ENCODE data around the gene SPTBN4. TPM values are rescaled to one million over a fixed set of nuclear protein-coding genes. Genes with fewer than 3 reads are reported as not detected.

The SPTBN4 gene
- polyA plus RNA-seq, 1 of the 3 experiments (the other 2 are of a cell fraction), result 3.1 TPM

DNA sequence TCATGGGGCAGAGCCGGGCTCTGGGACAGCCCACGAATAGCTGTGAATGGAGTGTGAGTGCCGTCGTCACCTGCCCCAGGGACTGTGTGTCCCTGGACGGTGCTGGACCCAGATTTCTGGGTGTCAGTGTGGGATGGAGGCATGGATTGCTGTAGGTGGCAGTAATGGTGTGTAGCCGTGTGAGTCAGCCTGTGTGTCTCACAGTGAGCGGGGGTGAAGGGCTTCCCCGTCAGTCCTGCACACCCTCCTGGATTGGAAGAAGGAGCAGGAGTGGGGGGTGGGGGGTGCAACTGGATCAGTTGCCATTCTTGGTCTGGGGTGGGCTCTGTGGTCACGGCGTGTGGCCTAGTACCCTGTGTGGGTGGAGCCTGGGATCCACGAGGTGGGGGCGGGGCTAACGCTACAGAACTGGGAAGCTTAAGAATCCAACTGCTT, 127.9 kb downstream of the SPTBN4 start:
- no peak overlapping the region for H3K27ac ChIP-seq (ENCODE audit: low read depth in 2 of 2, low read length in 1 of 2)
- H3K9me3 ChIP-seq, result no peaks in the 10 kb centered on the region
- DNase-seq, result no peak
- H2AFZ ChIP-seq (ENCODE audit: low read depth), result no peak overlapping the region
- ChIA-PET CTCF (interaction anchor here (0.7 to 1.7 kb wide), 8 partner anchors 11 to 138 kb away, joined by 3 to 5 read pairs (median 3); partner anchors contain the start of gene BLVRB), POLR2A (interaction anchor here (1.0 to 1.2 kb wide), 3 partner anchors 10 to 25 kb away, joined by 3 to 6 read pairs (median 3); no protein-coding TSS in a partner anchor)
- WGBS (ENCODE audit: low lambda C conversion rate), result 56% methylated on average over 13 of the region's 13 CpGs
- H3K9me2 ChIP-seq, result no peaks in the 10 kb centered on the region
- H4K20me1 ChIP-seq (ENCODE audit: insufficient read depth), result no peaks in the 10 kb centered on the region; the same call in 1 of the 2 replicates
- H3K9ac ChIP-seq, result no peak overlapping the region
- H3K4me2 ChIP-seq, result no peak overlapping the region
- no peaks in the 10 kb centered on the region for H3K36me3 ChIP-seq (replicated peaks in 1 of 2; ENCODE audit: control insufficient read depth in 1 of 2, insufficient read depth in 2 of 2, low read length in 1 of 2)
- peaks cover 0 to 8% of the 10 kb centered on the region in 2 experiments; a peak in 2 of 4 replicates for H3K4me1 ChIP-seq (ENCODE audit: control insufficient read depth in 1 of 2, insufficient read depth in 2 of 2, low read depth in 1 of 2, low read length in 1 of 2)
- peaks cover 19% of the 10 kb centered on the region for H3F3A ChIP-seq (replicated peaks; ENCODE audit: insufficient read depth)
- no peaks in the 10 kb centered on the region for H3K79me2 ChIP-seq (ENCODE audit: insufficient read depth)
- no peak overlapping the region for H3K4me3 ChIP-seq (ENCODE audit: low read depth in 2 of 2, low read length in 1 of 2)
- no peaks in the 10 kb centered on the region for H3K27me3 ChIP-seq (ENCODE audit: insufficient read depth)
- no peak for TF ChIP-seq MEF2A (IDR thresholded peaks at IDR 0.05; ENCODE audit: borderline replicate concordance, low read depth)
- no peak for TF ChIP-seq GATA2 (CRISPR knock-in tag; IDR thresholded peaks at IDR 0.05)
- TF ChIP-seq FOXJ3 (CRISPR knock-in tag; IDR thresholded peaks at IDR 0.05), result no peak
- TF ChIP-seq TEAD4 (IDR thresholded peaks at IDR 0.05; ENCODE audit: borderline replicate concordance, insufficient read depth), result no peak
- TF ChIP-seq YY1 (IDR thresholded peaks at IDR 0.05; ENCODE audit: low read depth), result no peak
- no peak for TF ChIP-seq TAF1 (IDR thresholded peaks at IDR 0.05; ENCODE audit: borderline replicate concordance, low read depth, low read length)
- TF ChIP-seq, protein P1, sequence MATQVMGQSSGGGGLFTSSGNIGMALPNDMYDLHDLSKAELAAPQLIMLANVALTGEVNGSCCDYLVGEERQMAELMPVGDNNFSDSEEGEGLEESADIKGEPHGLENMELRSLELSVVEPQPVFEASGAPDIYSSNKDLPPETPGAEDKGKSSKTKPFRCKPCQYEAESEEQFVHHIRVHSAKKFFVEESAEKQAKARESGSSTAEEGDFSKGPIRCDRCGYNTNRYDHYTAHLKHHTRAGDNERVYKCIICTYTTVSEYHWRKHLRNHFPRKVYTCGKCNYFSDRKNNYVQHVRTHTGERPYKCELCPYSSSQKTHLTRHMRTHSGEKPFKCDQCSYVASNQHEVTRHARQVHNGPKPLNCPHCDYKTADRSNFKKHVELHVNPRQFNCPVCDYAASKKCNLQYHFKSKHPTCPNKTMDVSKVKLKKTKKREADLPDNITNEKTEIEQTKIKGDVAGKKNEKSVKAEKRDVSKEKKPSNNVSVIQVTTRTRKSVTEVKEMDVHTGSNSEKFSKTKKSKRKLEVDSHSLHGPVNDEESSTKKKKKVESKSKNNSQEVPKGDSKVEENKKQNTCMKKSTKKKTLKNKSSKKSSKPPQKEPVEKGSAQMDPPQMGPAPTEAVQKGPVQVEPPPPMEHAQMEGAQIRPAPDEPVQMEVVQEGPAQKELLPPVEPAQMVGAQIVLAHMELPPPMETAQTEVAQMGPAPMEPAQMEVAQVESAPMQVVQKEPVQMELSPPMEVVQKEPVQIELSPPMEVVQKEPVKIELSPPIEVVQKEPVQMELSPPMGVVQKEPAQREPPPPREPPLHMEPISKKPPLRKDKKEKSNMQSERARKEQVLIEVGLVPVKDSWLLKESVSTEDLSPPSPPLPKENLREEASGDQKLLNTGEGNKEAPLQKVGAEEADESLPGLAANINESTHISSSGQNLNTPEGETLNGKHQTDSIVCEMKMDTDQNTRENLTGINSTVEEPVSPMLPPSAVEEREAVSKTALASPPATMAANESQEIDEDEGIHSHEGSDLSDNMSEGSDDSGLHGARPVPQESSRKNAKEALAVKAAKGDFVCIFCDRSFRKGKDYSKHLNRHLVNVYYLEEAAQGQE (IDR thresholded peaks at IDR 0.05; ENCODE audit: low read depth, low read length), result no peak
- no peak for TF ChIP-seq MXI1 (IDR thresholded peaks at IDR 0.05; ENCODE audit: low read depth, low read length)
- TF ChIP-seq CHD2 (IDR thresholded peaks at IDR 0.05; ENCODE audit: low read length, partially characterized antibody), result no peak
- TF ChIP-seq, protein P2, sequence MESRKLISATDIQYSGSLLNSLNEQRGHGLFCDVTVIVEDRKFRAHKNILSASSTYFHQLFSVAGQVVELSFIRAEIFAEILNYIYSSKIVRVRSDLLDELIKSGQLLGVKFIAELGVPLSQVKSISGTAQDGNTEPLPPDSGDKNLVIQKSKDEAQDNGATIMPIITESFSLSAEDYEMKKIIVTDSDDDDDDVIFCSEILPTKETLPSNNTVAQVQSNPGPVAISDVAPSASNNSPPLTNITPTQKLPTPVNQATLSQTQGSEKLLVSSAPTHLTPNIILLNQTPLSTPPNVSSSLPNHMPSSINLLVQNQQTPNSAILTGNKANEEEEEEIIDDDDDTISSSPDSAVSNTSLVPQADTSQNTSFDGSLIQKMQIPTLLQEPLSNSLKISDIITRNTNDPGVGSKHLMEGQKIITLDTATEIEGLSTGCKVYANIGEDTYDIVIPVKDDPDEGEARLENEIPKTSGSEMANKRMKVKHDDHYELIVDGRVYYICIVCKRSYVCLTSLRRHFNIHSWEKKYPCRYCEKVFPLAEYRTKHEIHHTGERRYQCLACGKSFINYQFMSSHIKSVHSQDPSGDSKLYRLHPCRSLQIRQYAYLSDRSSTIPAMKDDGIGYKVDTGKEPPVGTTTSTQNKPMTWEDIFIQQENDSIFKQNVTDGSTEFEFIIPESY (IDR thresholded peaks at IDR 0.05; ENCODE audit: borderline replicate concordance, low read depth), result no peak
- TF ChIP-seq, protein P3, sequence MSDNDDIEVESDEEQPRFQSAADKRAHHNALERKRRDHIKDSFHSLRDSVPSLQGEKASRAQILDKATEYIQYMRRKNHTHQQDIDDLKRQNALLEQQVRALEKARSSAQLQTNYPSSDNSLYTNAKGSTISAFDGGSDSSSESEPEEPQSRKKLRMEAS (IDR thresholded peaks at IDR 0.05; ENCODE audit: low read depth), result no peak
